HepG2 (cell line): ENCODE measurements around the gene SLX9. TPM values are rescaled to one million over a fixed set of nuclear protein-coding genes. Genes with fewer than 3 reads are reported as not detected.

Experiments
- BORCS8-MEF2B ChIP-seq: sonication (generic); formaldehyde crosslinking; IDR thresholded peaks from 2 replicates; pipeline ENCODE4 v1.8.0; 2022; ENCODE audit warnings: mild to moderate bottlenecking, missing genetic modification reagents
- DMTF1 ChIP-seq: sonication (generic); formaldehyde crosslinking; IDR thresholded peaks from 2 replicates; pipeline ENCODE4 v1.4.0; 2020; ENCODE audit warnings: mild to moderate bottlenecking, missing genetic modification reagents
- ETS1 ChIP-seq: sonication (generic); formaldehyde crosslinking; IDR thresholded peaks from 2 replicates; pipeline ENCODE4 v1.4.0; 2020; ENCODE audit warnings: missing genetic modification reagents
- FIP1L1 ChIP-seq: fragments of 200-400 bp; formaldehyde crosslinking; IDR thresholded peaks from 2 replicates; pipeline ENCODE4 v1.6.1; 2018; ENCODE audit warnings: low read depth, mild to moderate bottlenecking, low read length, moderate library complexity, borderline replicate concordance; ENCODE audit not compliant: insufficient read depth
- GLMP ChIP-seq: sonication (generic); formaldehyde crosslinking; IDR thresholded peaks from 2 replicates; pipeline ENCODE4 v1.9.0; 2021; ENCODE audit warnings: missing genetic modification reagents, mild to moderate bottlenecking, borderline replicate concordance
- HNRNPK ChIP-seq: fragments of 200-400 bp; formaldehyde crosslinking; IDR thresholded peaks from 2 replicates; pipeline ENCODE4 v1.6.1; 2018; ENCODE audit warnings: low read length, low read depth, moderate library complexity, mild to moderate bottlenecking; ENCODE audit not compliant: poor library complexity, severe bottlenecking
- KLF16 ChIP-seq, 2 experiments: sonication (generic) in 1 of 2; formaldehyde crosslinking in 1 of 2; IDR thresholded peaks; 2 replicates each; pipeline versions ENCODE4 v1.6.1 to v1.8.0; 2016 to 2023; ENCODE audit warnings: missing genetic modification reagents in 2 of 2, missing compliant biosample characterization in 1 of 2
- LBX2 ChIP-seq: sonication (generic); formaldehyde crosslinking; IDR thresholded peaks from 2 replicates; pipeline ENCODE4 v1.5.0; 2020; ENCODE audit warnings: missing genetic modification reagents, mild to moderate bottlenecking, borderline replicate concordance
- NR2F6 ChIP-seq, 2 experiments: IDR thresholded peaks; 2 replicates each; pipeline ENCODE4 v1.6.1; 2016; ENCODE audit warnings: antibody characterized with exemption in 1 of 2, mild to moderate bottlenecking in 1 of 2
- POLR2A ChIP-seq, 2 experiments: IDR thresholded peaks; 2 replicates each; pipeline ENCODE4 v1.6.1; 2011; ENCODE audit warnings: low read depth in 2 of 2, low read length in 2 of 2, mild to moderate bottlenecking in 1 of 2, moderate library complexity in 1 of 2; ENCODE audit not compliant: insufficient read depth in 1 of 2
- RBAK ChIP-seq: sonication (generic); formaldehyde crosslinking; IDR thresholded peaks from 2 replicates; pipeline ENCODE4 v1.5.1; 2020; ENCODE audit warnings: mild to moderate bottlenecking, missing genetic modification reagents
- RBM22 ChIP-seq: fragments of 200-400 bp; formaldehyde crosslinking; optimal IDR thresholded peaks from 2 replicates; pipeline ENCODE3; 2017; ENCODE audit warnings: mild to moderate bottlenecking, low read length, moderate library complexity
- SMC3 ChIP-seq: IDR thresholded peaks from 2 replicates; pipeline ENCODE4 v1.6.1; 2011; ENCODE audit warnings: low read length, improper control_type of control experiment
- SNAPC2 ChIP-seq: sonication (generic); formaldehyde crosslinking; IDR thresholded peaks from 2 replicates; pipeline ENCODE4 v1.8.1; 2022; ENCODE audit warnings: mild to moderate bottlenecking, missing genetic modification reagents
- TBP ChIP-seq: sonication (generic); formaldehyde crosslinking; IDR thresholded peaks from 2 replicates; pipeline ENCODE4 v1.5.0; 2020; ENCODE audit warnings: missing genetic modification reagents
- ZNF296 ChIP-seq: sonication (generic); formaldehyde crosslinking; conservative IDR thresholded peaks from 2 replicates; pipeline ENCODE4 v1.5.0; 2020; ENCODE audit warnings: mild to moderate bottlenecking, missing genetic modification reagents
- ZNF432 ChIP-seq: sonication (generic); formaldehyde crosslinking; IDR thresholded peaks from 2 replicates; pipeline ENCODE4 v1.5.0; 2020; ENCODE audit warnings: missing genetic modification reagents, mild to moderate bottlenecking, borderline replicate concordance
- ZNF441 ChIP-seq: sonication (generic); formaldehyde crosslinking; IDR thresholded peaks from 2 replicates; pipeline ENCODE4 v1.7.0; 2021; ENCODE audit warnings: missing genetic modification reagents, borderline replicate concordance
- ZNF800 ChIP-seq: sonication (generic); formaldehyde crosslinking; IDR thresholded peaks from 2 replicates; pipeline ENCODE4 v1.4.0; 2020; ENCODE audit warnings: missing genetic modification reagents
- ZNF878 ChIP-seq: sonication (generic); formaldehyde crosslinking; IDR thresholded peaks from 2 replicates; pipeline ENCODE4 v1.8.1; 2023; ENCODE audit warnings: mild to moderate bottlenecking, missing genetic modification reagents, moderate library complexity
- polyA plus RNA-seq, 8 experiments: library from polyadenylated mRNA; depleted of rRNA in 3 of 8; stranded (reverse) in 7 of 8; unstranded in 1 of 8; fragments of >200 nt; fragmentation: Illumina TruSeq in 4 of 8; extraction: Trizol in 4 of 8; gene quantifications; 2 replicates each; pipeline versions ENCODE4 v1.2.1 to v1.2.3, GENCODE V29; 2011 to 2016; ENCODE audit warnings: low read depth in 4 of 8, missing spikeins in 1 of 8, mixed read lengths in 1 of 8; ENCODE audit not compliant: insufficient read depth in 1 of 8
- total RNA-seq, 5 experiments: library from RNA; depleted of rRNA; stranded (reverse); fragments of >200 nt; fragmentation: Illumina TruSeq; extraction: Trizol; gene quantifications; 2 replicates each; pipeline ENCODE4 v1.2.3, GENCODE V29; 2016; ENCODE audit warnings: low read depth in 1 of 5

The SLX9 gene
- total and polyA plus RNA-seq, 2 of the 13 experiments (the other 11 are each of a cell fraction or from before 2014, with no cell fraction given) = 21.0 to 47.1 TPM

GRCh38 chr21:44911384-44912157, 28.3 kb upstream of the SLX9 start (continued):
- TF ChIP-seq HNRNPK = no peak
- no peak for TF ChIP-seq FIP1L1
- no peak for TF ChIP-seq RBM22
- no peak for TF ChIP-seq ZNF432
- TF ChIP-seq ETS1 = no peak
- TF ChIP-seq ZNF800 (CRISPR knock-in tag) = 0 out of 2 replicates have a peak, but pooled peaks have one; percentile 39
- TF ChIP-seq ZNF296 (CRISPR knock-in tag) = no peak
- no peak for TF ChIP-seq DMTF1
- peak in 1 of 2 experiments; percentile 60; a peak in 1 of 4 replicates for TF ChIP-seq KLF16 (CRISPR knock-in tag; IDR thresholded peaks at IDR 0.05)
- no peak for TF ChIP-seq ZNF441
- no peak for TF ChIP-seq GLMP
- peak; percentile 47; the same call in 1 of the 2 replicates for TF ChIP-seq SNAPC2
- TF ChIP-seq SMC3 = no peak; the same call in 1 of the 2 replicates
- TF ChIP-seq POLR2A (IDR thresholded peaks at IDR 0.05; ENCODE audit: insufficient read depth in 1 of 2, low read depth in 2 of 2, low read length in 2 of 2) = no peak
- no peak for TF ChIP-seq RBAK (CRISPR knock-in tag)
- no peak for TF ChIP-seq TBP (CRISPR knock-in tag)
- peak; percentile 19; the same call in 1 of the 2 replicates for TF ChIP-seq BORCS8-MEF2B (CRISPR knock-in tag)
- TF ChIP-seq NR2F6 (IDR thresholded peaks at IDR 0.05) = no peak
- TF ChIP-seq NR2F6 (CRISPR knock-in tag; IDR thresholded peaks at IDR 0.05) = no peak
- no peak; the same call in 1 of the 2 replicates for TF ChIP-seq LBX2 (CRISPR knock-in tag)
- no peak for TF ChIP-seq ZNF878 (CRISPR knock-in tag)
